GM23338 (cell line): ENCODE data around the gene NR5A2. TPM values are rescaled to one million over a fixed set of nuclear protein-coding genes. Genes with fewer than 3 reads are reported as not detected.

Experiments
- ATAC-seq: fragments of 200-7000 bp; cut with Tn5 transposase; 3 replicates; pipeline ENCODE4 v1.9.1; 2020
- DNase-seq: peaks from one replicate; pipeline ENCODE4 v3.0.0-alpha.2; 2015; ENCODE audit warnings: low spot score
- H2AFZ ChIP-seq: fragments of 200-600 bp; sonication (generic); 2 replicates; pipeline ENCODE4 v1.8.0; 2016; ENCODE audit warnings: antibody characterized with exemption, mild to moderate bottlenecking, moderate library complexity
- H3F3A ChIP-seq: fragments of 200-600 bp; sonication (generic); replicated peaks from 2 replicates; pipeline ENCODE4 v1.8.0; 2017; ENCODE audit warnings: antibody characterized with exemption, mixed run types, low read depth
- H3K27ac ChIP-seq: fragments of 200-600 bp; sonication (generic); 2 replicates; pipeline ENCODE4 v1.6.1; 2016; ENCODE audit warnings: low read depth
- H3K27me3 ChIP-seq: fragments of 200-600 bp; sonication (generic); 2 replicates; pipeline ENCODE4 v1.8.0; 2016; ENCODE audit warnings: mild to moderate bottlenecking, mixed run types, moderate library complexity; ENCODE audit not compliant: insufficient read depth
- H3K36me3 ChIP-seq: fragments of 200-600 bp; sonication (generic); 2 replicates; pipeline ENCODE4 v1.8.0; 2016; ENCODE audit warnings: mild to moderate bottlenecking; ENCODE audit not compliant: insufficient read depth
- H3K4me1 ChIP-seq: fragments of 200-600 bp; sonication (generic); 2 replicates; pipeline ENCODE4 v1.8.0; 2016; ENCODE audit warnings: mild to moderate bottlenecking, moderate library complexity; ENCODE audit not compliant: insufficient read depth
- H3K4me2 ChIP-seq: fragments of 200-600 bp; sonication (generic); 2 replicates; pipeline ENCODE4 v1.7.1; 2017; ENCODE audit warnings: mixed run types
- H3K4me3 ChIP-seq: fragments of 200-600 bp; sonication (generic); 2 replicates; pipeline ENCODE4 v1.6.1; 2016; ENCODE audit warnings: mixed run types
- H3K79me2 ChIP-seq: fragments of 200-600 bp; sonication (generic); replicated peaks from 2 replicates; pipeline ENCODE4 v1.8.0; 2017; ENCODE audit warnings: mild to moderate bottlenecking; ENCODE audit not compliant: insufficient read depth
- H3K9me2 ChIP-seq: fragments of 200-600 bp; sonication (generic); 2 replicates; pipeline ENCODE4 v1.8.0; 2017; ENCODE audit not compliant: insufficient read depth
- H4K20me1 ChIP-seq: fragments of 200-600 bp; sonication (generic); replicated peaks from 2 replicates; pipeline ENCODE4 v1.8.0; 2017; ENCODE audit warnings: mild to moderate bottlenecking; ENCODE audit not compliant: insufficient read depth
- H3K27ac Mint-ChIP-seq: 2 replicates; pipeline ENCODE4 v1.8.0; 2020; ENCODE audit warnings: inconsistent platforms, mild to moderate bottlenecking, moderate library complexity, mixed read lengths
- H3K27me3 Mint-ChIP-seq: 3 replicates; pipeline ENCODE4 v1.8.0; 2022; ENCODE audit warnings: low read depth, mild to moderate bottlenecking, moderate library complexity, mixed read lengths, inconsistent platforms; ENCODE audit not compliant: insufficient read depth, poor library complexity
- H3K36me3 Mint-ChIP-seq: 3 replicates; pipeline ENCODE4 v1.8.0; 2021; ENCODE audit warnings: low read depth, mild to moderate bottlenecking, inconsistent platforms, moderate library complexity, mixed read lengths
- H3K4me1 Mint-ChIP-seq: 3 replicates; pipeline ENCODE4 v1.8.0; 2020; ENCODE audit warnings: mild to moderate bottlenecking, inconsistent platforms, mixed read lengths
- H3K4me3 Mint-ChIP-seq: 3 replicates; pipeline ENCODE4 v1.8.0; 2021; ENCODE audit warnings: moderate library complexity, mild to moderate bottlenecking, inconsistent platforms, mixed read lengths
- H3K9me3 Mint-ChIP-seq: 3 replicates; pipeline ENCODE4 v1.8.0; 2020; ENCODE audit warnings: moderate library complexity, mild to moderate bottlenecking, inconsistent platforms, mixed read lengths
- CREB1 ChIP-seq: fragments of 250-450 bp; sonication (Bioruptor Pico); IDR thresholded peaks from 2 replicates; pipeline ENCODE4 v1.5.0; 2020; ENCODE audit warnings: low read depth, mild to moderate bottlenecking, moderate library complexity
- EZH2 ChIP-seq: fragments of 200-600 bp; sonication (generic); IDR thresholded peaks from one replicate; pipeline ENCODE4 v1.8.0; 2017; ENCODE audit warnings: antibody characterized with exemption, mild to moderate bottlenecking, low read depth; ENCODE audit not compliant: unreplicated experiment
- EZH2phosphoT487 ChIP-seq: fragments of 200-600 bp; sonication (generic); IDR thresholded peaks from one replicate; pipeline ENCODE4 v1.8.1; 2018; ENCODE audit warnings: antibody characterized with exemption; ENCODE audit not compliant: unreplicated experiment
- POLR2AphosphoS5 ChIP-seq: IDR thresholded peaks from 2 replicates; pipeline ENCODE4 v1.6.1; 2016; ENCODE audit warnings: antibody characterized with exemption, low read depth
- STAT1 ChIP-seq: IDR thresholded peaks from one replicate; pipeline ENCODE4 v1.6.1; 2016; ENCODE audit warnings: antibody characterized with exemption; ENCODE audit not compliant: unreplicated experiment
- ZNF114 ChIP-seq: fragments of 250-450 bp; sonication (Bioruptor Pico); IDR thresholded peaks from 2 replicates; pipeline ENCODE4 v1.5.0; 2020; ENCODE audit warnings: mild to moderate bottlenecking, moderate library complexity
- ZNF331 ChIP-seq: fragments of 250-450 bp; sonication (Bioruptor Pico); IDR thresholded peaks from 2 replicates; pipeline ENCODE4 v1.5.0; 2020; ENCODE audit warnings: low read depth, mild to moderate bottlenecking, moderate library complexity
- ZNF462 ChIP-seq: fragments of 250-450 bp; sonication (Bioruptor Pico); IDR thresholded peaks from 2 replicates; pipeline ENCODE4 v1.5.0; 2020; ENCODE audit warnings: mild to moderate bottlenecking, moderate library complexity
- polyA plus RNA-seq: library from polyadenylated mRNA; unstranded; fragments of >200 nt; fragmentation: Nextera tagmentation; extraction: Ambion mirVana; gene quantifications from 2 replicates; pipeline ENCODE4 v1.2.1, GENCODE V29; 2016
- total RNA-seq: library from RNA; depleted of rRNA; stranded (reverse); fragments of >200 nt; shearing (Covaris generic); gene quantifications from 2 replicates; pipeline ENCODE4 v1.2.3, GENCODE V29; 2014
- TF ChIP-seq, protein P1 (sequence below), 2 experiments: fragments of 200-600 bp in 1 of 2; sonication (generic) in 1 of 2; conservative IDR thresholded peaks; 2 replicates each; pipeline versions ENCODE4 v1.5.1 to v1.6.1; 2016 to 2017; ENCODE audit warnings: antibody characterized with exemption in 2 of 2, low read depth in 2 of 2, mild to moderate bottlenecking in 2 of 2, moderate library complexity in 1 of 2
- TF ChIP-seq, protein P2 (sequence below): IDR thresholded peaks from 2 replicates; pipeline ENCODE4 v1.6.1; 2016; ENCODE audit warnings: antibody characterized with exemption

NR5A2 gene
- total and polyA plus RNA-seq, 2 experiments from 2014 or later: 4.4 to 13.1 TPM

DNA sequence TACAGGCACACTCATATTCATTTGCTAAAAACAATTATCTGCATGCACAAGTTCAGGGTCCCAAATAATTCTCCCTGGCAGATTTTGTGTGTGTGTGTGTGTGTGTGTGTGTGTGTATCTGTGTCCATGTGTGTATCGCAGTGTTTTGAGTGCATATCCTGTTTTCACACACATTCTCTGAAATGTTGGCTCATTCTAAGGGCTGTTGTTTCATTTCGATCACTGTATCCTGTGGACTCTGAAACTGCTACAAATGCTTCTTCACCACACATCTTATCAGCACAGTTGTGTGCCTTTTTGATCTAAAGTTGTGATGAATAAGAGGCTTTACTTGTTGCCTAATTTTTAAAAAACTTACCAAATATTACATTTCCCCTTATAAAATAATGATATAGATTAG lies 34.6 kb downstream of the NR5A2 start (continued):
- TF ChIP-seq, protein P1, sequence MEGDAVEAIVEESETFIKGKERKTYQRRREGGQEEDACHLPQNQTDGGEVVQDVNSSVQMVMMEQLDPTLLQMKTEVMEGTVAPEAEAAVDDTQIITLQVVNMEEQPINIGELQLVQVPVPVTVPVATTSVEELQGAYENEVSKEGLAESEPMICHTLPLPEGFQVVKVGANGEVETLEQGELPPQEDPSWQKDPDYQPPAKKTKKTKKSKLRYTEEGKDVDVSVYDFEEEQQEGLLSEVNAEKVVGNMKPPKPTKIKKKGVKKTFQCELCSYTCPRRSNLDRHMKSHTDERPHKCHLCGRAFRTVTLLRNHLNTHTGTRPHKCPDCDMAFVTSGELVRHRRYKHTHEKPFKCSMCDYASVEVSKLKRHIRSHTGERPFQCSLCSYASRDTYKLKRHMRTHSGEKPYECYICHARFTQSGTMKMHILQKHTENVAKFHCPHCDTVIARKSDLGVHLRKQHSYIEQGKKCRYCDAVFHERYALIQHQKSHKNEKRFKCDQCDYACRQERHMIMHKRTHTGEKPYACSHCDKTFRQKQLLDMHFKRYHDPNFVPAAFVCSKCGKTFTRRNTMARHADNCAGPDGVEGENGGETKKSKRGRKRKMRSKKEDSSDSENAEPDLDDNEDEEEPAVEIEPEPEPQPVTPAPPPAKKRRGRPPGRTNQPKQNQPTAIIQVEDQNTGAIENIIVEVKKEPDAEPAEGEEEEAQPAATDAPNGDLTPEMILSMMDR (conservative IDR thresholded peaks at IDR 0.05; ENCODE audit: low read depth in 2 of 2): no peak
- no peak for TF ChIP-seq EZH2phosphoT487
- no peak for TF ChIP-seq ZNF114 (CRISPR knock-in tag)
- no peak for TF ChIP-seq POLR2AphosphoS5
- TF ChIP-seq CREB1 (CRISPR knock-in tag): no peak
- TF ChIP-seq, protein P2, sequence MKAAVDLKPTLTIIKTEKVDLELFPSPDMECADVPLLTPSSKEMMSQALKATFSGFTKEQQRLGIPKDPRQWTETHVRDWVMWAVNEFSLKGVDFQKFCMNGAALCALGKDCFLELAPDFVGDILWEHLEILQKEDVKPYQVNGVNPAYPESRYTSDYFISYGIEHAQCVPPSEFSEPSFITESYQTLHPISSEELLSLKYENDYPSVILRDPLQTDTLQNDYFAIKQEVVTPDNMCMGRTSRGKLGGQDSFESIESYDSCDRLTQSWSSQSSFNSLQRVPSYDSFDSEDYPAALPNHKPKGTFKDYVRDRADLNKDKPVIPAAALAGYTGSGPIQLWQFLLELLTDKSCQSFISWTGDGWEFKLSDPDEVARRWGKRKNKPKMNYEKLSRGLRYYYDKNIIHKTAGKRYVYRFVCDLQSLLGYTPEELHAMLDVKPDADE: no peak

- Histone ChIP-seq H3F3A (no peaks in the 10 kb centered on the region), H3K36me3 (no peaks in the 10 kb centered on the region), H3K79me2 (no peaks in the 10 kb centered on the region), H3K27ac (no peak overlapping the region), H3K4me2 (no peak overlapping the region), H3K27me3 (no peaks in the 10 kb centered on the region), H3K4me3 (no peak overlapping the region), H2AFZ (no peak overlapping the region), H4K20me1 (no peaks in the 10 kb centered on the region), H3K4me1 (peaks cover 17% of the 10 kb centered on the region), H3K9me2 (no peaks in the 10 kb centered on the region)
- DNase-seq (no peak), ATAC-seq (no peak)
- no peaks in the 10 kb centered on the region for H3K36me3 Mint-ChIP-seq
- peaks cover 2% of the 10 kb centered on the region for H3K27me3 Mint-ChIP-seq
- no peak overlapping the region for H3K4me3 Mint-ChIP-seq
- H3K4me1 Mint-ChIP-seq: peaks cover 15% of the 10 kb centered on the region
- no peak overlapping the region for H3K27ac Mint-ChIP-seq
- no peaks in the 10 kb centered on the region for H3K9me3 Mint-ChIP-seq
- TF ChIP-seq ZNF331 (CRISPR knock-in tag) (no peak), ZNF462 (CRISPR knock-in tag) (no peak), ZNF114 (CRISPR knock-in tag) (no peak), POLR2AphosphoS5 (no peak), STAT1 (no peak), EZH2 (no peak)
- TF ChIP-seq, protein P1 (conservative IDR thresholded peaks at IDR 0.05; ENCODE audit: low read depth in 2 of 2): no peak
Measured at GRCh38 chr1:200072636-200073285, 45.3 kb downstream of the NR5A2 start.
